ENCODE data around the gene CABLES1.
A peak's percentile ranks its signal among the peaks of the same experiment; 100 is the strongest.

Gene CABLES1

DNA sequence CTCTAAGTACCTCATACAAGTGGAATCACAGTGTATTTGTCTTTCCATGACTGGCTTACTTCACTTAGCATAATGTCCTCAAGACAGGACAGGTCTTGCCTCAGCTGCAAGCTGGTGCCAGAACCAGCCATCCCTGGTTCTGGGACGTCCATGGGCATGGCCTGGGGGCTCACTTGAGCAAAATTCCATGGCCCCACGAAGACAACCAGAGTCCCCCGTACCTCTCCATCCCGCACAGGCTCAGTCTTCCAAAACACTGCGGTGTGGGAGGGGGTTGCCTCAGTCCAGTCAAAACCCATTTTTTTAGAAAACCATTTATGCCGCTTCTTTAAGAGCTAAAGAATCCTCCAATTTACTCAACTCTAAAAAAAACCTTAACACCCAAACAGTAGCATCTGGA, 21.7 kb upstream of the CABLES1 start:
- DNase-seq (ENCODE audit: low read depth), result no peak

DNA sequence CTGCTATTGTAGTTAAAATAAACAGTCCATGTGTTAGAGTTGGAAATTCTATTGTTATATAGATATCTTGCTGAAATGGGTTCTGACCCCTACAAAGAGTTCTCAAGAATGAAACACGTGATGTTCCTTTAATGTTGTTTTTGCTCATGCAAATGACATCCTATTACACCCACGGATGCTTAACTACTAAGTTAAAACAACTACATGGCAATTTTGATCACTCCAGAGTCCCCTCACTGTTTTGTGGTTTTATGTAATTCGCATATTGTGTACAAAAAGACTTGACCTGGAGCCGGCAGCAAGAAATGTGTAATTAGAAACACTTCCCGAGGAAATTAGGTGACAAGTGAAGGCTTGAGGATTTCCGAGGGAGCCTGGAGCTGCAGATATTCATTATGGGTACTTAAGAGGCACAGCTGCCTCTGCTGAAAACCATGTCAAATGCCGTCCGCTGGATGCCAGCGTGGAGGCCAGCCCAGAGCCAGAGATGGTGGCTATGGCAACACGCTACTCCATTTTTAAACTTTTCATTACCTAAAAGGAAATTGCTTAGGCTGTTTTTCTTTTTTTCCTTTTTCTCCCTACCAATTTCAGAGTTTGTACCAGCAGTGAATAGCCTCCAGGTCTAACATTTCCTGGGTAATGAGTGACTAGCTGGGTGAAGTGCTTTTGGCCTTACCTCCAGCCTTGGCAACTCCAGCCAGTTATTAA, 21.0 kb upstream of the CABLES1 start:
- no peak for DNase-seq (ENCODE audit: low read depth)

DNA sequence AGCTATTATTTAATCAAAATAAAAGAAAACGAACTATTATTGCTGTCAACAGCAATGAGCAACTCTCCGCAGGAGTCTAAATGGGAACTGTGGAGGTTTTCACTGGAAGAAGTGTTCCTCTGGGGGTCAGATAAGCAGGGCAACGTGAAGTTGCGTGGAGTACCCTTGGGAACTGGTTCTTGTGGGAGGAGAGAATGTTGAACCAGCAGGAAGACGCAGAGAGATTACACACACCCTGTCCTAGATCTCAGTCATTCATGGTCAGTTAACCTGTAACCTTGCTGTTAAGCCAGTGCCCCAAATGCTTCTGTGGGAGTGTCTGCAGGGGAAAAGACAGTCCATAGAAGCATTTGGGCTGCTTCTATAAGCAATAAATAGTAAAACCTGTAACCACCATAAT, 20.4 kb upstream of the CABLES1 start:
- DNase-seq (ENCODE audit: low read depth), result no peak

DNA sequence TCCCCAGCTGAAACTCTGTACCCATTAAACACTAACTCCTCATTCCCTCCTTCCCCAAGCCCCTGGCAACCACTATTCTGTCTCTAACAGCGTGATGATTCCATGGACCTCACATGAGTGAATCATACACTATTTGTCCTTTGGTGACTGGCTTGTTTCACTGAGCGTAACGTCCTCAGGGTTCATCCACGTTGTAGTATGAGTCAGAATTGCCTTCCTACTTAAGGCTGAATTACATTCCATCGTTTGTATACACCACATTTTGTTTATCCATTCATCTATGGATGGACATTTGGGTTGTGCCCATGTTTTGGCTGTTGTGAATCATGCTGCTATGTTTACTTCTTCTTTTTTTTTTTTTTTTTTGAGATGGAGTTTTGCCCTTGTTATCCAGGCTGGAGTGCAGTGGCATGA, 19.6 kb upstream of the CABLES1 start:
- peak; percentile 99 for DNase-seq (ENCODE audit: low read depth)

DNA sequence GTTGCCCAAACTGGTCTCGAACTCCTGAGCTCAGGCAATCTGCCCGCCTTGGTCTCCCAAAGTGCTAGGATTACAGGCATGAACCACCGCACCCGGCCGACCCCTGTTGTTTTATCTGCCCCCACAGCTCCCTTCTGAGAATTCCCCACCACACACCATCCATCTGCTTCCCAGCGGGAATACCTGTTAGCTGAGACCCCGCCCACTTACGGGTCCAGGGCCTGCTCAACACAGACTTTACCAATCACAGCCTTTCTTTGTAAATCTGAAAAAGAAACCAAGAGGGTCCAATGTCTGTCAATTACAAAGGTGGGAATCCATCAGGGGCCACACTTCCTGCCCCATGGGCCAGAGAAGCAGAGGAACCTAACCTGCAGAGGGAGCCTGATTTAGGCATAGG, 14.2 kb upstream of the CABLES1 start:
- no peak for DNase-seq (ENCODE audit: low read depth)

DNA sequence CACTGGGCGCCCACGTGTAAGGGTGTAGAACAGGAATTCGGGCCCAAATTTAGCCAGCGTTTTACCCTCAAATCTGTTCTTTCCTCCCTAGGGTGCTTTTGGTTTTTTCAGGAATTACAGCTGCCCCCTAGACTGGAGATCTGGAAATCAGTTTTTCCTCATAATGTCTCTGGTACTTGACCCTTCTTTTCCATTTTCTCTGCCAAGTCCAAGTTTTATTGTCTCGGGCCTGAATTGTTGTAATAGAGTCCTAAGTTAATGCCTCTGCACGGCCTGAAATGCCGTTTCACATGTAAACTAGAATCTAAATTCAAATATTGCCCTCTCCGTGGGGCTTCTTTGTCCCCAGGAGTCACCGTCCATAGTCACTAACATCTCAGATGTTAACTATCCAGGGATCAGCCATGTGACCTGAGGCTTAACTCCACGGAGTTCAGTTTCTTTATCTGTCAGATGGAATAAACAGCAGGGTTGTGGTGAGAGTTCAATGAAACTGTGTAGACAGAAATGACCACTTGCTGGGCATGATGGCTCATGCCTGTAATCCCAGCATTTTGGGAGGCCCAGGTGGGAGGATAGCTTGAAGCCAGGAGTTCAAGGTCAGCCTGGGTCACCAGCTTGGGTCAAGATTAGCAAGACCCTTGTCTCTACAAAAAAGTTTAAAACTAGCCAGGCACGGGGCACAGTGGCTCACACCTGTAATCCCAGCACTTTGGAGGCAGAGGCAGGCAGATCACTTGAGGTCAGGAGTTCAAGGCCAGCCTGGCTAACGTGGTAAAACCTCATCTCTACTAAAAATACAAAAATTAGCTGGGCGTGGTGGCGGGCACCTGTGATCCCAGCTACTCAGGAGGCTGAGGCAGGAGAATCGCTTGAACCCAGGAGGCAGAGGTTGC, 12.7 kb upstream of the CABLES1 start:
- DNase-seq (ENCODE audit: low read depth), result no peak

DNA sequence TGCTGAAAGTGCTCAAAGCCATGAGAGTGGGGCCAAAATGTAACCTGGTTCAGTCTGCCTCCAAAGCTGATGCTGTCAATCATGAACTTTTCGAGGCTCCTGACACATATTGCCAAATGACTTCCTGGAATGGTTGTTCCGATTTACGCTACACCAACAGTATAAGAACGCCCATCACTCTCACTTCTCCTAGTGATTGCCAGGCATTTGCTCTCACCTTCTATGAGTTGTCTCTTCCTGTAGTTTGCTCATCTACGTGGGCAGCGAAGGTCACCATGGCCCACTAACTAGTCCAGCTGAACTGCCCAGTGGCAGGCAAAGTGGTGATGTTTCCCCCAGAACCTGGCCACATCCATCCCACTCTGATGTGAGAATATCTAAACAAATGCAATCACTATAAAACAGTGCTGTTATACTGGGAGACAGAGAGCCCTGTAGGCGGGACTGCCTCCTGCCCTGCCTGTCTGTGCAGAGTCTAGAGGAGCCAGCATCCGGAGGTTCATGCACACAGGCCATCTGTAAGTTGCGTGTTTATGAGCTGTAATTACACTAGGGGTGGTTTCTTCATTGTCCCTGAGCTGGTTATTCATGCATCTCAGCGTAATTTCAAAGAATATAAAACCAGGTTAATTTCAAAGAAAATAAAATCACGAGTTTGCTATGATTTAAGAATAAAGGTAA, 8.8 kb upstream of the CABLES1 start:
- no peak for DNase-seq (ENCODE audit: low read depth)

DNA sequence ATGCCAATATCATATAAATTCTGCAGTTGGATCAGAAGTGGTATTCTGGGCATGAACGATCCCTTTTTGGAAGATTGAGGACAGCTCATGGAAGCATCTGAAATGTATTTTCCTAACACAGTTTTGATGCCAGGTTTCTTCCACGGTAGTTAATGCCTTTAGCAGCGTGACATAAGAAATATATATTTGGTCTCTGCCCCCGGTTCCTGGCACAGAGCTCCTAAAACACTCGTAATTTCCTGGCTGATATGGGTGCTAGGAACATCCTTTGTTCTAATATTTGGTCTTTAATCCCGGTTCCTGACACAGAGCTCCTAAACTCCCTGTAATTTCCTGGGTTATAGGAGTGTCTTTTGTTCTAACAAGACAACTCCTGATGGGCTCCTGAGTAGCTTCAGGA, 8.2 kb upstream of the CABLES1 start:
- no peak for DNase-seq (ENCODE audit: low read depth)

DNA sequence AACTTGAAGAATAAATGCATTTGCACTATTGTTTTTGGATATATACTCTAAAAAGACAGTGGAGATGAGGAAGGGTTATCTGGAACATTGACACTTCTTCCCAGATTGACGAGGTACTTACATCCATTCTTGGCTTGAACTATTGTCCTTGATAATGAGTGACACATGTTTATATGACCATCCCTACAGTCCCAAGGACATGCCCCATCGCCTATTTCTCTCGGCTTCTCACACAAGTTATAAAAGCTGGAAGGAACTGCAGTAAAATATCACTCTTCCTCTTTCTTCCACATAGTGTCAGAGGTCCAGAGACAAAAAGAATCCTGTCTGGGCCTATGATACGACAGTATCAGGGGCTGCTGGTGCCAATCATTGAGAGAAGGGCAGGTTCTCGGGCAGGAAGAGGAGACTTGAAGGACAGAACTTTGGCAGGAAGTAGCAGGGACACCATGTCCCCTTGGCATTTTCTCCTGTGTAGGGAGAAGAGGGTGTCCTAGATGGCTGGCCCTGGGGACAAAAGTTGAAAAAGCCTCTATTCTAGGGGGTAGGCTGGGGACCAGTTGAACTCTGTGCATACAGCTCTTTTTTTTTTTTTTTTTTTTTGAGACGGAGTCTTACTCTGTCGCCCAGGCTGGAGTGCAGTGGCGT, 5.8 kb upstream of the CABLES1 start:
- DNase-seq (ENCODE audit: low read depth), result no peak

DNA sequence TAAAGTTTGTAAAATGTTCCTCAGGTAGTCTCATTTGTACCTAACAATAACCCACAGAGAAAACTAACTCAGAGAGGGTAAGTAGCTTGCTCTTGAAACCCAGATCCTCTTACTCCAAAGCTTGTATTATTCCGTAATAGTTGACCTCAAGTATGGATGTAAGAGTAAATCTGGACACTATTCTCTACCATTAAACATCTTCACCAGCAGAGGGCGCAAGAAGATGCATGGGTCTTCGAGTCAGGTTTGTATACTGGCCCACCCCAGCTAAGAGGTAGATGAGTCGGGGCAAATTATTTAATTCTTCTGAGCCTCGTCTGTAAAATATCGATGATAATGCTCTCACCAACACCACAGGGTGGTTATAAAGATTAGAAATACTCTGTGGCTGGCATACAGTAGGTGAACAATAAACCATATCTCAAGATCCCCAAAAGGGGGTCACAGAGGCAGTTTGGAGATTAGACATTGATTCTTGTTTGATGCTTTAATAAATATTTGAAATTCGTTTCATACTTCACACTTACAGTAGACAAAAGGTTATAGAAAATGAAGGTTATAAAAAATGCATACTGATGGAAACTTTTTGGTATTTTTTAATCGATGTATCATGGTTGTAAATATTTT, 3.5 kb upstream of the CABLES1 start:
- no peak for DNase-seq (ENCODE audit: low read depth)

DNA sequence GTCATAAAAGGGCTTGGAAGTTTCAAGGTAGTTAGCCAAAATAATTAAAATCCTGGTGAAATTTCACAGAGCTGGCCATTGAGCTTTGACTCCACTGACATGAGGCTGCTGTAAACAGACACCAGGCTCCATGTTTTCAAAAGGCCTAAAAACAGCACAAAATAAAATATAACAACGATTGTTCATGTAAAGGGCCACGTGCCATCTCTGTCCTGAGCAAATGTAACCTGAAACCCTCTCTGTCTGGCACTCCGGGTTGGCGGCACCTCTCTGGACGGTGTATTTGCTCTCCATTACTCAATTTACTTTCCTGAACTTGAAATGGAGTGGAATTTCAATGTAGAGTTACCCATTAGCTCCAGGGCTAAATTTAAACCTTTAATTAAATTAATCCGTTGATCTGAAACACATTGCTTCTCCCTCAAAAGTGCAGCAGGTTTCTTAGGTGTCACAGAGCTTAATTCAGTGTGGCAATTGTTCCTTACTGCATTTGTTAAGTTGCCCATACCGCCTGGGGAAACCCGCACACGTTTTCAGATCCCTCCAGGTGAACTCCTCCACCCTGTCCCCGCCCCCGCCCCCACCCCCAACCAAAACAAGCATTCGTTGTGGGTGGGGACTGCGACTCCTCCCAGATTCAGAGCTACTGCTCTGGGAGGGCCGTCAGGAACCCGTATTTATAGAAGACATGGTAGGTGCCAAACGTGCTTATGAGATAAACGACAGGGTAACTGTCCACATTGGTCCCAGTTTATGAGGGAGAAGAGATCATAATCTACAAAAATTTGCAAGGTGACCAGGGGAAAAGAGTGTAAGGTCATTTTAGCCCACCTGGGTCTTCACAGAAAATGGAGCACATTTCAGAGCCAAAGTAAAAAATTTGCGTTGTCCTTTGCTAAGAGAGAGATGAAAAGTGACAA, 1.2 kb upstream of the CABLES1 start:
- no peak for DNase-seq (ENCODE audit: low read depth)

DNA sequence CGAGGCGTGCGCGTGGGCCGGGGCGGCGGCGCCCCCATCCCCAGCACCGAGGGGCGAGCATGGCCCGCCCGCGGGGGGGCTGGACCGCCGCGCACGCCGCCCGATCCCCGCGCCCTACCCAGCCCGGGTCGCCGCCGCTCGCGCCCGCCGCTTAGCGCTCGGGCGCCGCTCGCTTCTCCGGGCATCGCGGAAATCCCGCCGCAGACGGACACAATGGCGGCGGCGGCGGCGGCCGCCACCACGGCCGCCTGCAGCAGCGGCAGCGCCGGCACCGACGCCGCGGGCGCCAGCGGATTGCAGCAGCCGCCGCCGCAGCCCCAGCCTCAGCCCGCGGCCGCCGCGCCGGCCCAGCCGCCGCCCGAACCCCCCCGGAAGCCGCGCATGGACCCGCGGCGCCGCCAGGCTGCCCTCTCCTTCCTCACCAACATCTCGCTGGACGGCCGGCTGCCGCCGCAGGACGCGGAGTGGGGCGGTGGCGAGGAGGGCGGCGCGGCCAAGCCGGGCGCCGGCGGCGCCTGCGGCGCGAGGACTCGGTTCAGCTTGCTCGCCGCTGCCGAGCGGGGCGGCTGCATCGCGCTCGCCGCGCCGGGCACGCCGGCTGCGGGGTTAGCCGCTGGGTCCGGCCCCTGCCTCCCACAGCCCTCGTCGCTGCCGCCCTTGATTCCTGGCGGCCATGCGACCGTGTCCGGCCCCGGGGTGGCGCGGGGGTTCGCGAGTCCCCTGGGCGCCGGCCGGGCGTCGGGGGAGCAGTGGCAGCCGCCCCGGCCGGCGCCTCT, 453 bp downstream of the CABLES1 start:
- DNase-seq (ENCODE audit: low read depth), result no peak

DNA sequence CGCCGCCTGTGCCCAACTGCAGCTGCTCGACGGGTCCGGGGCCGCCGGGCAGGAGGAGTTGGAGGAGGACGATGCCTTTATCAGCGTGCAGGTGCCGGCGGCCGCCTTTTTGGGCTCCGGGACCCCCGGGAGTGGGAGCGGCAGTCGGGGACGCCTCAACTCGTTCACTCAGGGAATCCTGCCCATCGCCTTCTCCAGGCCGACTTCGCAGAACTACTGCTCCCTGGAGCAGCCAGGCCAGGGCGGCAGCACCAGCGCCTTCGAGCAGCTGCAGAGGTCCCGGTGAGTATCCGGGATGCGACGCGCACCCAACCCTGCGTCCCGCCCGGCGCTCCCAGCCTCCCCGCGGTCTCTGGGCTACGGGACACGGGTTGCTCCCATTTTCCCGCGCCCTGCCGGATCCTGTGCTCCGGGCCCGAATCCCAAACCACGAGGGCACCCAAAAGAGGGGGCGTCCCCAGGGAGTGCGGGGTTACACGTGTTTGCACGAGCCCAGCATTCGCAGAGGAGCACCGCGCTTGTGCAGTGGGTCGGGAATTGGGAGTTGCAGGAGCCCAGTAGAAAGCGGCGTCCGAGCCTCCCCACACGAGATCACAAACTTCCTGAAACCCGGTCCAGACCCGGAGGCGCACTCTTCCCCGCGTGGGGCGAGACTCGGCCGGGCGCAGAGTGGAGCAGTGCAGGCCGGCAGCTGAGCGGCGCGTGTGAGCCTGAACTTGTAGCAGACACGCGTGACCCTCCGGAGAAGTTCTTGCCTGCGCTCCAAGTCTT, 1.2 kb downstream of the CABLES1 start:
- DNase-seq (ENCODE audit: low read depth), result no peak

DNA sequence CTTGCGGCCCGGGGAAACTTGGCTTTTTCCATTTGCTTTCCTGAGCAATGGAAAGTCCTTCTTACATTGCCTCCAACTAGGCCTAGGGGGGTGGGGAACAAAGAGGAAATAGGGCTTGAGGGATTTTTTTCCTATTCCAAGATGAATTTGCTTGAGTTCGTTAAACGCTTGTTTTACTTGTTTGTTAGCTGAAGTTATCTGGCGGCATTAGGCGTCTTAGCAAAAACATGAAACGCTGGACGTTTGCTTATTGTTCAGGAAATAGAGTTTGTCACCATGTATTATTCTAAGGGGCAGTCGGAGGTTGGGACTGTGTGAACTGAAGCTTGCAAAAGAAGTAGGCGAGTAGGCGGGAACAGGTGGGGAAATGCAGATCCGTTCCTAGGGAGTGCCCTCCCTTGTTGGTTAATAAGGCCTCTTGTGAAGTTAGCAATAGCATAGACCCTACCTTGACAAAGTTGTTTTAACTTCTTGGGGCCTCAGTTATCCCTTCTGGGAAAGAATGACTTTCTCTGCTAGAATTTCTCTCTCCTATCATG, 1.9 kb downstream of the CABLES1 start:
- DNase-seq (ENCODE audit: low read depth), result no peak

DNA sequence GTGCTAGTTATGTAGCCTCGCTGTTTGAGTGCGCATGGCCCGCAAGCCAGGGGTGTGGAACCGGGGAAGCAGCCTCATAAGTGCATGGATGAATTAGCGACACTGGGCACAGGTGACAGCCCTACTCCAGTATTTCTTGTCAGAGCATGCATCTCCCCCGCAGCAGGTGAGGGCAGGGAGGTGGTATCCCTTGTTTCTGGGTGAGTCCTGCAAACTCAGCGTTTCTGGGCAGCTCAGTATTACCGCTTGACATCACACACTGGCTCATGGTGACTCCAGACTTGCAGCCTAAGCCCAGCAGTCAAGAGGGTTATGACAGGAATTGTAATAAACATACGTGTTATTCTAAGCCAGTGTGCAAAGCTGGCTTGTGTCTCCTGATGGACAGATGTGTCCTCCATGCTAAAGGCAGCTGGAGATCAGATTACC, 2.5 kb downstream of the CABLES1 start:
- no peak for DNase-seq (ENCODE audit: low read depth)

DNA sequence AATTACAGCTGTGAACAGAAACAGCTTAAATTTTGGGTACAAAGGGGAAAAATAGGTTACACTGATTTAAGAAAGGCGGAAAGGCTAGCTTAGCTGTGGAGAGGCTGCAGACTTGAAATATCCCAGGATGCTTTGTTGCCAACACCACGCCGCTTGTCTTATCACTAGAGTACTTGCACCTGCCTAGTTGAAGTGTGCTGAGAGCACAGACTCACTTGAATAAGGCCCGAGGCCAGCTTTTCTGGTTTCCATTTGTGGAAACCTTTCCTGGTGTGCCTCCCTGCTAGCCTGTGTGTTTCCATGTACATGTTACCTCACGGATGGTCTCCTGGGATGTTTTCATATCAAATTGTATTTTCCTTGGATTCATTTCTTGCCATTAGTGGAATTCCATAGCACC, 3.2 kb downstream of the CABLES1 start:
- no peak for DNase-seq (ENCODE audit: low read depth)

DNA sequence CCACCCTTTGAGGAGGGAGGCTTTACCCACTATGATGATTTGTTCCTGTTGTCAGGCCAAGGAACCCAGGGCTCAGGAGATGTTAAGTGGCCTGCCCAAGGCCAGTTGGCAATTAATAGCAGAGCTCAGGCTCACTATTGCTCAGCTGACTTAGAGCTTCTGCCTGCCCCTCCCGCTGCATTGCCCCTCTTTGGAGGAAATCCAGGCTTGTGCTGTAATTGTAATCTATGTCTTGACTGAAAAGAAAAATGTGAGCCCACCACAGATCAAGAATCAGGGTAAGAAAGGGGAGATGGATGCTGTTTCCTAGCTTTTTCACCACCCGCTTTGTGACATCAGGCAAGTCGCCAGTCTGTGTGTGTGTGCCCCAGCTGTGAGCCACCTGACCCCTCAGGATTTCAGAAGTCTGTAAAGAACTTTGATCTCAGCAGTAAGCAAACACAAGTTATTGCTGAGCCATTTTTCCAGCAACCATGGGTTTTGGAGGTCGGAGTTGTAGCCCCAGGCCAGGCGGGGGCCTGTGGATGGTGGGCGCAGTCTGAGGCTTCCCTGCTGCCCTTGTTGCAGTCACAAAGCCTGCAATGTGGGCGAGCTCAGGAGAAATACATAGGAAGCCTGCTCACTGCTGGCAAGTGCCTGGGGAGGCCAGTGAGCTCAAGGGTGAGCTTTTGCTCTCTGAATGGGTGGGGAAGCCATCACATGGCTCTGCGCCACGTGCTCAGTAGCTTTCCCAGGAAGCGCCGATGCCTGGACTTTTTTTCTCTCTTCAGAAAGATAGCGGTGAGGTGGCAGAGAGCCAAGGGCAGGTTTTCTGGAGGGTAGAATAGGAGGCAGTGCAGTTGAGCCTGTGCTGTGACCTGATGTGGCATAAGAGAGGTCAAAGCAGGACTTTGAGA, 6.1 kb downstream of the CABLES1 start:
- DNase-seq (ENCODE audit: low read depth), result no peak
